ENCODE results near the gene RHOC.

GRCh38 chr1:112714313-112715263 lies 7.7 kb upstream of the RHOC start:
- TF ChIP-seq CTCF (IDR thresholded peaks at IDR 0.05; ENCODE audit: insufficient read depth, low read length, poor library complexity, severe bottlenecking) (peak; percentile 9), EZH2phosphoT487 (conservative IDR thresholded peaks at IDR 0.05; ENCODE audit: low read length) (no peak)

Data from SU-DHL-6 (cell line).